WTC11 (cell line): ENCODE results near the gene SSR3. TPM values are rescaled to one million over a fixed set of nuclear protein-coding genes. Genes with fewer than 3 reads are reported as not detected.

Source experiments
- ATAC-seq: fragments of 200-7000 bp; cut with Tn5 transposase; 2 replicates; pipeline ENCODE4 v1.10.0; 2021; ENCODE audit warnings: mild to moderate bottlenecking, moderate library complexity
- CTCF ChIA-PET: fragments of 300-600 bp; sonication (Branson Sonifier 250); formaldehyde crosslinking; loops from one replicate; lab custom pipeline; 2021; ENCODE audit warnings: antibody characterized with exemption; lab: Charles Lee
- POLR2A ChIA-PET: fragments of 350-600 bp; sonication (Branson Sonifier 250); formaldehyde crosslinking; loops from one replicate; lab custom pipeline; 2021; ENCODE audit warnings: antibody characterized with exemption; lab: Charles Lee
- DNase-seq: peaks from one replicate; pipeline ENCODE4 v3.0.0; 2021; ENCODE audit warnings: low spot score
- H3K27ac Mint-ChIP-seq: 2 replicates; pipeline ENCODE4 v1.8.0; 2021; ENCODE audit warnings: mixed read lengths
- H3K27me3 Mint-ChIP-seq: 2 replicates; pipeline ENCODE4 v1.8.0; 2021; ENCODE audit warnings: low read depth, mild to moderate bottlenecking, moderate library complexity, mixed read lengths
- H3K36me3 Mint-ChIP-seq: 2 replicates; pipeline ENCODE4 v1.8.0; 2021; ENCODE audit warnings: mixed read lengths
- H3K4me1 Mint-ChIP-seq: 2 replicates; pipeline ENCODE4 v1.8.0; 2022; ENCODE audit warnings: mixed read lengths
- H3K4me3 Mint-ChIP-seq: 2 replicates; pipeline ENCODE4 v1.8.0; 2021; ENCODE audit warnings: mild to moderate bottlenecking, moderate library complexity, mixed read lengths
- H3K9me3 Mint-ChIP-seq: 2 replicates; pipeline ENCODE4 v1.8.0; 2021; ENCODE audit warnings: mixed read lengths
- ARID4B ChIP-seq: sonication (generic); formaldehyde crosslinking; IDR thresholded peaks from 2 replicates; pipeline ENCODE4 v1.8.0; 2023; ENCODE audit warnings: missing genetic modification reagents, mild to moderate bottlenecking, borderline replicate concordance
- EMX1 ChIP-seq: fragments of 250-450 bp; sonication (Bioruptor Pico); IDR thresholded peaks from 2 replicates; pipeline ENCODE4 v1.8.0; 2021; ENCODE audit warnings: mild to moderate bottlenecking
- ESRRA ChIP-seq: sonication (generic); formaldehyde crosslinking; IDR thresholded peaks from 2 replicates; pipeline ENCODE4 v1.8.1; 2022; ENCODE audit warnings: mild to moderate bottlenecking, missing genetic modification reagents, borderline replicate concordance
- HMGXB4 ChIP-seq: sonication (generic); formaldehyde crosslinking; IDR thresholded peaks from 2 replicates; pipeline ENCODE4 v1.8.1; 2023; ENCODE audit warnings: mild to moderate bottlenecking, moderate library complexity, missing genetic modification reagents
- NFYB ChIP-seq: sonication (generic); formaldehyde crosslinking; conservative IDR thresholded peaks from 2 replicates; pipeline ENCODE4 v1.8.0; 2022; ENCODE audit warnings: low read depth, missing genetic modification reagents
- NR1H2 ChIP-seq: sonication (generic); formaldehyde crosslinking; IDR thresholded peaks from 2 replicates; pipeline ENCODE4 v1.9.0; 2021; ENCODE audit warnings: mild to moderate bottlenecking, moderate library complexity, missing genetic modification reagents
- SMAD3 ChIP-seq: sonication (generic); formaldehyde crosslinking; IDR thresholded peaks from 2 replicates; pipeline ENCODE4 v1.8.0; 2022; ENCODE audit warnings: missing genetic modification reagents, mild to moderate bottlenecking, borderline replicate concordance
- SMAD4 ChIP-seq: sonication (generic); formaldehyde crosslinking; IDR thresholded peaks from 2 replicates; pipeline ENCODE4 v1.8.0; 2022; ENCODE audit warnings: mild to moderate bottlenecking, missing genetic modification reagents
- USF2 ChIP-seq: sonication (generic); formaldehyde crosslinking; IDR thresholded peaks from 2 replicates; pipeline ENCODE4 v1.8.1; 2023; ENCODE audit warnings: mild to moderate bottlenecking, missing genetic modification reagents, moderate library complexity
- ZBTB43 ChIP-seq: sonication (generic); formaldehyde crosslinking; IDR thresholded peaks from 2 replicates; pipeline ENCODE4 v1.8.1; 2023; ENCODE audit warnings: mild to moderate bottlenecking, missing genetic modification reagents
- ZNF138 ChIP-seq: sonication (generic); formaldehyde crosslinking; conservative IDR thresholded peaks from 2 replicates; pipeline ENCODE4 v1.8.1; 2022; ENCODE audit warnings: mild to moderate bottlenecking, moderate library complexity, missing genetic modification reagents
- ZNF425 ChIP-seq: fragments of 250-450 bp; sonication (Bioruptor Pico); conservative IDR thresholded peaks from 2 replicates; pipeline ENCODE4 v1.9.0; 2021; ENCODE audit warnings: mild to moderate bottlenecking
- ZSCAN18 ChIP-seq: fragments of 250-450 bp; sonication (Bioruptor Pico); IDR thresholded peaks from 2 replicates; pipeline ENCODE4 v2.1.2; 2022; ENCODE audit warnings: mild to moderate bottlenecking, moderate library complexity
- total RNA-seq: library from RNA; stranded (reverse); gene quantifications from 3 replicates; pipeline ENCODE4 v1.2.3, GENCODE V29; 2021
- TF ChIP-seq, protein P1 (sequence below): sonication (generic); formaldehyde crosslinking; conservative IDR thresholded peaks from 2 replicates; pipeline ENCODE4 v1.8.1; 2022; ENCODE audit warnings: mild to moderate bottlenecking, missing genetic modification reagents
- TF ChIP-seq, protein P2 (sequence below): sonication (generic); formaldehyde crosslinking; IDR thresholded peaks from 2 replicates; pipeline ENCODE4 v1.8.0; 2022; ENCODE audit warnings: mild to moderate bottlenecking, missing genetic modification reagents
- TF ChIP-seq, protein P3 (sequence below): sonication (generic); formaldehyde crosslinking; conservative IDR thresholded peaks from 2 replicates; pipeline ENCODE4 v1.8.1; 2023; ENCODE audit warnings: mild to moderate bottlenecking, low read depth, missing genetic modification reagents, moderate library complexity
- TF ChIP-seq, protein P4 (sequence below): sonication (generic); formaldehyde crosslinking; IDR thresholded peaks from 2 replicates; pipeline ENCODE4 v1.8.1; 2022; ENCODE audit warnings: mild to moderate bottlenecking, moderate library complexity, missing genetic modification reagents

The SSR3 gene
- total RNA-seq, 1 experiment from 2014 or later: 162 TPM

GRCh38 chr3:156559321-156559720, 4.4 kb upstream of the SSR3 start:
- TF ChIP-seq, protein P1, sequence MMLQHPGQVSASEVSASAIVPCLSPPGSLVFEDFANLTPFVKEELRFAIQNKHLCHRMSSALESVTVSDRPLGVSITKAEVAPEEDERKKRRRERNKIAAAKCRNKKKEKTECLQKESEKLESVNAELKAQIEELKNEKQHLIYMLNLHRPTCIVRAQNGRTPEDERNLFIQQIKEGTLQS (CRISPR knock-in tag): no peak
- no peak for TF ChIP-seq USF2 (CRISPR knock-in tag)
- TF ChIP-seq EMX1 (CRISPR knock-in tag): no peak
- TF ChIP-seq, protein P2, sequence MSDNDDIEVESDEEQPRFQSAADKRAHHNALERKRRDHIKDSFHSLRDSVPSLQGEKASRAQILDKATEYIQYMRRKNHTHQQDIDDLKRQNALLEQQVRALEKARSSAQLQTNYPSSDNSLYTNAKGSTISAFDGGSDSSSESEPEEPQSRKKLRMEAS (CRISPR knock-in tag): no peak
- TF ChIP-seq NR1H2 (CRISPR knock-in tag): no peak
- no peak for TF ChIP-seq SMAD3 (CRISPR knock-in tag)
- TF ChIP-seq, protein P3, sequence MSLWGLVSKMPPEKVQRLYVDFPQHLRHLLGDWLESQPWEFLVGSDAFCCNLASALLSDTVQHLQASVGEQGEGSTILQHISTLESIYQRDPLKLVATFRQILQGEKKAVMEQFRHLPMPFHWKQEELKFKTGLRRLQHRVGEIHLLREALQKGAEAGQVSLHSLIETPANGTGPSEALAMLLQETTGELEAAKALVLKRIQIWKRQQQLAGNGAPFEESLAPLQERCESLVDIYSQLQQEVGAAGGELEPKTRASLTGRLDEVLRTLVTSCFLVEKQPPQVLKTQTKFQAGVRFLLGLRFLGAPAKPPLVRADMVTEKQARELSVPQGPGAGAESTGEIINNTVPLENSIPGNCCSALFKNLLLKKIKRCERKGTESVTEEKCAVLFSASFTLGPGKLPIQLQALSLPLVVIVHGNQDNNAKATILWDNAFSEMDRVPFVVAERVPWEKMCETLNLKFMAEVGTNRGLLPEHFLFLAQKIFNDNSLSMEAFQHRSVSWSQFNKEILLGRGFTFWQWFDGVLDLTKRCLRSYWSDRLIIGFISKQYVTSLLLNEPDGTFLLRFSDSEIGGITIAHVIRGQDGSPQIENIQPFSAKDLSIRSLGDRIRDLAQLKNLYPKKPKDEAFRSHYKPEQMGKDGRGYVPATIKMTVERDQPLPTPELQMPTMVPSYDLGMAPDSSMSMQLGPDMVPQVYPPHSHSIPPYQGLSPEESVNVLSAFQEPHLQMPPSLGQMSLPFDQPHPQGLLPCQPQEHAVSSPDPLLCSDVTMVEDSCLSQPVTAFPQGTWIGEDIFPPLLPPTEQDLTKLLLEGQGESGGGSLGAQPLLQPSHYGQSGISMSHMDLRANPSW (CRISPR knock-in tag): no peak
- TF ChIP-seq, protein P4, sequence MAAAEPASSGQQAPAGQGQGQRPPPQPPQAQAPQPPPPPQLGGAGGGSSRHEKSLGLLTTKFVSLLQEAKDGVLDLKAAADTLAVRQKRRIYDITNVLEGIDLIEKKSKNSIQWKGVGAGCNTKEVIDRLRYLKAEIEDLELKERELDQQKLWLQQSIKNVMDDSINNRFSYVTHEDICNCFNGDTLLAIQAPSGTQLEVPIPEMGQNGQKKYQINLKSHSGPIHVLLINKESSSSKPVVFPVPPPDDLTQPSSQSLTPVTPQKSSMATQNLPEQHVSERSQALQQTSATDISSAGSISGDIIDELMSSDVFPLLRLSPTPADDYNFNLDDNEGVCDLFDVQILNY (CRISPR knock-in tag): no peak
- no peak for TF ChIP-seq ZBTB43 (CRISPR knock-in tag)
- no peak for TF ChIP-seq ARID4B (CRISPR knock-in tag)
- TF ChIP-seq SMAD4: no peak
- no peak for TF ChIP-seq ZNF138 (CRISPR knock-in tag)
- no peak for TF ChIP-seq NFYB (CRISPR knock-in tag)
- Mint-ChIP-seq H3K4me3 (no peak overlapping the region), H3K4me1 (peaks cover 6% of the 10 kb centered on the region; the same call in 1 of the 2 replicates), H3K9me3 (no peaks in the 10 kb centered on the region), H3K36me3 (no peaks in the 10 kb centered on the region), H3K27ac (no peak overlapping the region), H3K27me3 (no peaks in the 10 kb centered on the region)
- POLR2A ChIA-PET: no interaction called here
- no peak for ATAC-seq
- DNase-seq: no peak
- CTCF ChIA-PET: no interaction called here

GRCh38 chr3:156558389-156558788, 3.5 kb upstream of the SSR3 start:
- ChIA-PET POLR2A (no interaction called here), CTCF (no interaction called here)
- Mint-ChIP-seq H3K9me3 (no peaks in the 10 kb centered on the region), H3K4me3 (no peak overlapping the region), H3K36me3 (peaks cover 5% of the 10 kb centered on the region; the same call in 1 of the 2 replicates), H3K27me3 (no peaks in the 10 kb centered on the region), H3K4me1 (peaks cover 13% of the 10 kb centered on the region), H3K27ac (no peak overlapping the region)
- DNase-seq (no peak), ATAC-seq (no peak)
- TF ChIP-seq HMGXB4 (CRISPR knock-in tag) (no peak), ZNF425 (CRISPR knock-in tag) (no peak), ZSCAN18 (CRISPR knock-in tag) (no peak), ESRRA (no peak)
